Osteocyte (in vitro differentiated cells): ENCODE measurements around the gene FTL. TPM values are rescaled to one million over a fixed set of nuclear protein-coding genes. Genes with fewer than 3 reads are reported as not detected.

ENCODE experiments used
- DNase-seq: peaks from one replicate; pipeline ENCODE4 v3.0.0; 2021; ENCODE audit warnings: mixed read lengths; ENCODE audit not compliant: unreplicated experiment; ENCODE audit errors: extremely low spot score
- H3K27ac Mint-ChIP-seq: one replicate; pipeline ENCODE4 v1.8.0; 2021; ENCODE audit warnings: mild to moderate bottlenecking, mixed read lengths; ENCODE audit not compliant: unreplicated experiment
- H3K27me3 Mint-ChIP-seq: one replicate; pipeline ENCODE4 v1.8.0; 2021; ENCODE audit warnings: mixed read lengths; ENCODE audit not compliant: unreplicated experiment
- H3K36me3 Mint-ChIP-seq: one replicate; pipeline ENCODE4 v1.8.0; 2021; ENCODE audit warnings: mixed read lengths; ENCODE audit not compliant: unreplicated experiment
- H3K4me1 Mint-ChIP-seq: one replicate; pipeline ENCODE4 v1.8.0; 2021; ENCODE audit warnings: mixed read lengths; ENCODE audit not compliant: unreplicated experiment
- H3K4me3 Mint-ChIP-seq: one replicate; pipeline ENCODE4 v1.8.0; 2021; ENCODE audit warnings: mild to moderate bottlenecking, moderate library complexity, mixed read lengths; ENCODE audit not compliant: unreplicated experiment
- H3K9me3 Mint-ChIP-seq: one replicate; pipeline ENCODE4 v1.8.0; 2021; ENCODE audit warnings: mixed read lengths; ENCODE audit not compliant: unreplicated experiment
- total RNA-seq: library from RNA; stranded (reverse); gene quantifications from 2 replicates; pipeline ENCODE4 v1.2.1, GENCODE V29; 2021
- TF ChIP-seq, protein P1 (sequence below): fragments of 200-600 bp; sonication (generic); IDR thresholded peaks from 2 replicates; pipeline ENCODE4 v1.5.0; 2021; ENCODE audit warnings: antibody characterized with exemption, mild to moderate bottlenecking, moderate library complexity

Gene FTL
- total RNA-seq, 1 donor from 2014 or later = 2,792 TPM

GRCh38 chr19:48993175-48994034 is 28.3 kb downstream of the FTL start, which contains the start of the genes GYS1 and RUVBL2:
GYS1 (minus strand) TSS chr19:48993309; CDS start chr19:48993112, 197 bp downstream.
RUVBL2 (plus strand) TSS chr19:48993887; CDS start chr19:48993912, 25 bp downstream.
- H3K4me1 Mint-ChIP-seq = peaks cover 25% of the 10 kb centered on the region
- no peaks in the 10 kb centered on the region for H3K9me3 Mint-ChIP-seq
- H3K36me3 Mint-ChIP-seq = peaks cover 7% of the 10 kb centered on the region
- peak; percentile 100 for DNase-seq
- H3K27ac Mint-ChIP-seq = peak within 1 kb of the TSS; percentile 98
- TF ChIP-seq, protein P1, sequence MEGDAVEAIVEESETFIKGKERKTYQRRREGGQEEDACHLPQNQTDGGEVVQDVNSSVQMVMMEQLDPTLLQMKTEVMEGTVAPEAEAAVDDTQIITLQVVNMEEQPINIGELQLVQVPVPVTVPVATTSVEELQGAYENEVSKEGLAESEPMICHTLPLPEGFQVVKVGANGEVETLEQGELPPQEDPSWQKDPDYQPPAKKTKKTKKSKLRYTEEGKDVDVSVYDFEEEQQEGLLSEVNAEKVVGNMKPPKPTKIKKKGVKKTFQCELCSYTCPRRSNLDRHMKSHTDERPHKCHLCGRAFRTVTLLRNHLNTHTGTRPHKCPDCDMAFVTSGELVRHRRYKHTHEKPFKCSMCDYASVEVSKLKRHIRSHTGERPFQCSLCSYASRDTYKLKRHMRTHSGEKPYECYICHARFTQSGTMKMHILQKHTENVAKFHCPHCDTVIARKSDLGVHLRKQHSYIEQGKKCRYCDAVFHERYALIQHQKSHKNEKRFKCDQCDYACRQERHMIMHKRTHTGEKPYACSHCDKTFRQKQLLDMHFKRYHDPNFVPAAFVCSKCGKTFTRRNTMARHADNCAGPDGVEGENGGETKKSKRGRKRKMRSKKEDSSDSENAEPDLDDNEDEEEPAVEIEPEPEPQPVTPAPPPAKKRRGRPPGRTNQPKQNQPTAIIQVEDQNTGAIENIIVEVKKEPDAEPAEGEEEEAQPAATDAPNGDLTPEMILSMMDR = peak; percentile 99
- no peaks in the 10 kb centered on the region for H3K27me3 Mint-ChIP-seq
- peak within 1 kb of the TSS; percentile 94 for H3K4me3 Mint-ChIP-seq

DNA sequence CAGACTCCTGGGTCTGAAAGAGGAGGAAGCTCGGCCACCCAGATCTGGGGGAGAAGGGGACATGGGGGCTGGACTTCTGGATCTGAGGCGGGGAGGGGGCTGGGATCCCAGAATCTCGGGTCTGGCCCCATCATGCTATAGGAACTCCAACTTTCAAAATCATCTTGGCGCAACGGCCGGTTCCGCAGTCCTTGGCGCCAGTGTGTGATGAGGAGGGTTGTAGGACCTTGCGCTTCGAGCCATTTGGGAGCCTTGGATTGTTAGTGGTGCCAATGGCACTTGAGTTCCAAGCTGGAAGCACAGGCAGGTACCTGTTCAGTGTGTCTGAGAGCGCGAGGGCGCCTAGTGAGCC is 28.9 kb downstream of the FTL start:
- H3K4me3 Mint-ChIP-seq = peak overlapping the region; percentile 94
- no peaks in the 10 kb centered on the region for H3K9me3 Mint-ChIP-seq
- TF ChIP-seq, protein P1 = no peak
- peaks cover 25% of the 10 kb centered on the region for H3K4me1 Mint-ChIP-seq
- DNase-seq = no peak
- H3K27me3 Mint-ChIP-seq = no peaks in the 10 kb centered on the region
- peak overlapping the region; percentile 98 for H3K27ac Mint-ChIP-seq
- peaks cover 7% of the 10 kb centered on the region for H3K36me3 Mint-ChIP-seq

DNA sequence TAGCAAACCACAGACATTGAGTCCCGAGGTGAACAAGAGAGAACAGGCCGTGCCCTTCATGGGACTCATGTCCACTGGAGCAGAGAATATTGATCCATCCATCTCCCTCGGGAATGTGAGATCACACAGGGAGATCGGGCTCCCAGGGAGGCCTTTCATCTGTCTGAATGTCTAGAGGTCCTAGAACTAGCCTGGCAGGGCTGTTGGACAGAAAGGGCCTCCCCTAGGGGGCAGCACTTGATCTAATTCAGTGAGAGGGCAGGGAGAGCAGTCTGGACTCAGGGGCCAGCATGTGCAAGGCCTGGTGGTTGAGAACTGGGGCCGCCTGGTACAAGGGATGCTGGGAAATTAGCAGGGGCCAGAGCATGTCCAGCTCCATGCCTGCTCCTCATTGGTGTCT is 32.9 kb downstream of the FTL start:
- Mint-ChIP-seq H3K27me3 (no peaks in the 10 kb centered on the region), H3K27ac (no peak overlapping the region), H3K36me3 (peaks cover 4% of the 10 kb centered on the region), H3K4me1 (peaks cover 17% of the 10 kb centered on the region), H3K9me3 (no peaks in the 10 kb centered on the region), H3K4me3 (no peak overlapping the region)
- no peak for DNase-seq
- TF ChIP-seq, protein P1 = peak; percentile 49

DNA sequence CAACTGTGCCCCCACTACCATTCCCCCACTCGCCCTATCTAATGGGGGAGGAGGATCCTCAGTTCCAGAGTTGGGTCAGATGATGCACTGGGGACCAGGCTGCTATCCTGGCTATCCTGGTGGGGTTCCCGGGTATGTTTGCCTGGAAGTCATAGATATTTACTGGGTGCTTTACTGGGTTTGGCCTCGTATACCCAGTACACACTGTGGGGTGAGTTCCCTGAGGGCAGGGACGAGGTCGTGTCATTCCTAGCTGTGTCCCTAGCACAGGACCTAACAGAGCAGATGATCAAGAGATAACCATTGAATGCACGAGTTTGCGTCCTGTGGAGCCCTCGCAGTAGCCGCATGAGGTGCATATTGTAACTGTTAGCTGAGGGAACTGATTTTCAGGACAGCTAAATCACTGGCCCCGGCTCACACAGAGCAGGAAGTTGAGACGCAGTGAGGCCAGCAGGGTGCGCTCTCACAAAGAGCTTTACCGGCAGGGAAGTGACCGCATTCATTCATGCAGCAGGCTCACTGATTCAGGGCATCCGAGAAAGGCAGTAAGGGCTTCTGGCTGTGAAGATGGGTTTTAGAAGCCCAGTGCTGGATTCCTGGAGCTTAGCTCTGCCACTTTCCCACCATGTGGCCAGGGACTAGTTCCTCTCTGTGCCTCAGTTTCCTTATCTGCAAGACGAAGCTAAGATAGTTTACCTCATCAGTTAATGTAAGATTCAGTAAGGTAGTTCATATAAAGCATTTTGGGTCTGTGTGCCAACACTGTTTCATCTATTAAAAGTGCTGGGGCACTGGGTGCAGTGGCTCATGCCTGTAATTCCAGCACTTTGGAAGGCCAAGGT is 34.6 kb downstream of the FTL start:
- Mint-ChIP-seq H3K4me3 (no peak overlapping the region), H3K27me3 (no peaks in the 10 kb centered on the region), H3K36me3 (peaks cover 5% of the 10 kb centered on the region), H3K4me1 (peaks cover 8% of the 10 kb centered on the region), H3K27ac (peak overlapping the region; percentile 9), H3K9me3 (no peaks in the 10 kb centered on the region)
- DNase-seq = no peak
- TF ChIP-seq, protein P1 = peak; percentile 73

DNA sequence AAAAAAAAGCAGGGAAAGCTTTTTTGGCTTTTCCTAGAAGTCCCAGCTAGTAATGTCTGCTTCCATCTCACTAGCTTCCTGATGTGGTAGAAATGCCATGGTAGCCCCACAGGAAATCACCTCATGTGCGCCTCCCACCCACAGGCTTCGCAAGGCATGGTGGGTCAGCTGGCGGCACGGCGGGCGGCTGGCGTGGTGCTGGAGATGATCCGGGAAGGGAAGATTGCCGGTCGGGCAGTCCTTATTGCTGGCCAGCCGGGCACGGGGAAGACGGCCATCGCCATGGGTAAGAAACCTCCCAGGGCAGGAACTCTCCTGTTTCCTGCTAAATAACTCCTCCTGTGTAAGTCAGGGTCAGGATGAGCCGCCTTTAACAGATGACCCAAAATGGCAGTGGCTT is 39.0 kb downstream of the FTL start:
- DNase-seq = no peak
- Mint-ChIP-seq H3K9me3 (no peaks in the 10 kb centered on the region), H3K4me1 (peaks cover 2% of the 10 kb centered on the region), H3K4me3 (no peak overlapping the region), H3K27ac (no peak overlapping the region), H3K27me3 (no peaks in the 10 kb centered on the region), H3K36me3 (peaks cover 5% of the 10 kb centered on the region)
- TF ChIP-seq, protein P1 = no peak
